HG02973 (cell line): ENCODE data around the gene ZRANB1.

Experiments used
- ATAC-seq: cut with Tn5 transposase; IDR thresholded peaks from one replicate; pipeline ENCODE4 v1.9.1; 2021; ENCODE audit warnings: moderate library complexity; ENCODE audit not compliant: unreplicated experiment

ZRANB1 gene

DNA sequence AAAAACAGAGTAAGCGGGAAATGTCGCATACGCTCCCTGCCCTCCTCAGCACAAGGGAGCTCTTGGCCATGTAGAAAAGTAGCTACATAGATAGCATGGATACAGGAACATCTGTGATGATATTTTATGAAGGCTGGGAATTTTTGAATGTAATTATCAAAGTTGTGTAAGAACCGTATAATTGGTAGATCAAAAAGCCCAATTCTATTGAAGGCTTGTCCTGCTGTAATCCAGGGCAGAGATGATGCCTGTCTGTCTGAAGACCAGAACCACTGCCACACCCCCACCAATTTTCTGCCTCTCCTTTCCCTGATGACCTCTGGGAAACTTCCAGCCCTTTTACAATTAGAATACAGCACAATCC is 51.4 kb downstream of the ZRANB1 start:
- ATAC-seq: no peak

DNA sequence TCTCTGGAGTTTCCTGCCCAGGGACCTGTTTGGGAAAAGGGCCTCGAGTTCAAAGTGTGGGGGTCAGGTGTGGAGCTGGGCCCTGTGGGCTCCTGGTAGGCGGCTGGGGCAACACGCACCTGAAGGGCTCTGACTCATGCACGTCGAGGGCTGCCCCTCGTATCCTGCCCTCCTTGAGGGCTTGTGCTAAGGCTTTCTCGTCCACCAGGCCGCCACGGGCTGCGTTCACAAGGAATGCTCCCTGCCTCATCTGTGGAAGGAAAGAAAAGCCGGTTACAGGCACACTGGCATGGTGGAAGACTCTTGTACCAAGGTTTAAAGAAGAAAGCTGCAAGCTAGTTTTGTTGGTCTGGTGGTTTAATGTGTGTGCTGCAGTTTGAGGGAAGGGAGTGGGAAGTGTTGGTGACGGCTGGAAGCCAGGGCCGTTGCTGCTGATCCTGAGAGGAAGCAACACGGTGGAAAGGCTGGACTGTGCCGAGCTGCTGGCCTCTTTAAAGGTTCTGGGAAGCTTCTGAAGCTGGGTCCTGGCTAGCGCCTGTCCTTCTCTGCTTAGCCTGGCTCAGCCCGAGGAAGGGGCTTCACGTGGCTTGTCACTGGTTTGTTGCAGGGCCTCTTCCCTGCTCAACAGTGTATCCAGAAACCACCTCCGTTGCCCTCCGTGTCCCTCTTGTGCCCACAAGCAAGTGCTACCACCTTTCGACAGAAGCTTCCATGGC is 52.0 kb downstream of the ZRANB1 start:
- ATAC-seq: no peak

DNA sequence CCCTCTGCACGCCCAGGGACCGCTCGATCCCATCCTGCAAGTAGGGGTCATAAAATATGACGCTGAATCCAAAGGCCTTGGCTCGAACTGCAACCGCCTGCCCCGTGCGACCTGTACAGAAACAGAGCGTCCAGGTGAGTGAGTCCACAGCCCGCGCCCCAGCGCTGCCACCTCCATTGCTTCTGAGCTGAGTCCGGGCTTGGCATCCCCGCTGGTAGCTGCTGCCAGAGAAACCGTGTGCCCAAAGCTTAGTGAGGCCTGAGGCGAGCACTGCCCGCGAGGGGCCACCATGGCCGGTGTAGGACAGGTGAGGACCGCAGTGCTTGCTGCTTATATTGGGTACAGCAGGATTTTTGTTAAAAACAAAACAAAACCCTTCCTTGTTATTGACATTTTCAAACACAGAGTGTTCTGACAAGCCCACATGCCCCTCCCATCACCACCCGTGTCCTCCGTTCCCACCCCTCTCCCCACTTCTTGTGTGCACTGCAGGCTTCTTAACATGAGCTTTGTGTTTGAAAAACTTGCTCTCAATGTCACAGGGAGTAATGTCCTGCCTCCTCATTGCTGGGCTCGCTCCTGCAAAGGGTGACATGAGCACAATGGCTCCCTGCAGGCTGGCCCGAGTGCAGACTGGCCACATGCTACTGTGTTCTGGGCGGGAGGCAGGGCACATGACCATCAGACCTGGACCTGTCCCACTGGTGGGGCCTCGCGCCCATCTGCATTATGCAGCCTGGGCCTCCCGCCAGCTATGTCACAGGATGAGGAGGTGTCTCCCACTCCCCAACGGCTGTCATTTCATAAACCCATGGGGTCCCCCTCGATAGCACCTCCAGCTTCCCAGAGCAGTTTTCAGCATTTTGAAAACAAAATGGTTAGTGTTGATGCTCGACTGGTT is 52.9 kb downstream of the ZRANB1 start:
- ATAC-seq: no peak

DNA sequence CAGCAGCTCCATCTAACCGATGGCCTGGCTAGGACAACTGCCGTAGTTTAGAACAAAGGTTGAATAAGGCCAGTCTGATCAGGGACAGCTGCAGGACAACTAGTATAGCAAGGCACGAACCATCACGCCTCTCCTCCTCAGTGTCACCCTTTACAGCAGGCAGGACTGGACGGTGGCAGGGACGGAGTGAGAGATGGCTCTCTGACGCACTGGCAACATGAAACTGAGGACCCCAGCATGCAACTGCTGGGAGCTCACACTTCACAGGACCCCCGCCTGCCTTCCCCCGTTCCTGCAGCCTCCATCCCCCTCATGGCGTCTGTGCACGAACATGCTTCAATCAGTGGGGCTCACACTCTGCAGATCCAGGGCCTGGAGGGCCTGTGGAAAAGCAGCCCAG is 53.7 kb downstream of the ZRANB1 start:
- ATAC-seq: no peak

DNA sequence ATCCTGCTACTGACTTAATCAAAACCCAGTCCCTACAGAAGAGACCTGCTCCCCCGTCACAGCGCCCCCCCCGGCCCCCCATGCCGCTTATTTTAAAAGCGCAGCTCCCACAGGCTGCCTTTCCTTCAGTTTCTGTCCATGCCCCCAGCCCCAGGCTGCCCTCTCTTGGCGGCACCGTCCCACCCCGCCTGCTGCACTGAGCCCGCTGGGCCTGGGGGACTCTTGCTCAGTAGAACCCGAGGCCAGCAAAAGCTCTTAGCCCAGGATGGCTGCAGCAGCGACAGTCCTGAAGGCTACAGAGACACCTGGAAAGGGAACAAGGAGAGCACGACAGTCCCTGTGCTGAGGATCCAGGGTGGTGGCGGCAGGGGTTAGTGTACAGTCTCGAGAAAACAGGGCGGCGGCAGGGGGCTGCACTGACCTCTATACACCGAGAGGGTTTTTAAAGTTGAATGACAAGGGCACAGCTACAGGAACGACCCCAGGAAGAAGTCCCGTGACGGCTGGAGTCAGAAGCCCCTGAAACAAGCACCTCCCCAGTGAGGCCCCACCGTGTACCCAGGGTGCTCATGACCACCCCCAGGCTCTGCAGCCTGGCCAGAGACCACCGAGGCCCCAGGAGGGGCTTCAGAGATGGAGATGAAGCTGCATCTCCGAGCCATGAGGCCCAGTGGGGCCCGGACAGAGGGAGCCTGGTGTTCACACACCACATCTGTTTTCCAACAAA is 54.4 kb downstream of the ZRANB1 start:
- ATAC-seq: no peak

DNA sequence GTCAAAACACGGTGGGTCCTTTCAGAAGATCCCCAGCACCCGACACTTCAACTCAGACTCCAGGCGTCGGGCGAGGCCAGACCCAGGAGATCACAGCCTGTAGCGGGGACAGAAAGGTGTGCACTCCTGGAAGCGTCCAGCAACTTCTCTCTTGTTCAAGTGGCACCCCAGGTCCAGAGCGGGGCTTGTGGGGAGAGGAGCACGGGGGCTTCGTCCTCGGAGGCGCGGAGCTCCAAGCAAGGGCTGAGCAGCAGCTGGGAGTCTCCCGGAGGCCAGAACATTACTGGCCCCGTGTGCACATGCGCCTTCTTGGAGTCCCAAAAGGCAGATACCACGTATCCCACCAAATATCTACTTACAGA is 54.9 kb downstream of the ZRANB1 start:
- no peak for ATAC-seq

DNA sequence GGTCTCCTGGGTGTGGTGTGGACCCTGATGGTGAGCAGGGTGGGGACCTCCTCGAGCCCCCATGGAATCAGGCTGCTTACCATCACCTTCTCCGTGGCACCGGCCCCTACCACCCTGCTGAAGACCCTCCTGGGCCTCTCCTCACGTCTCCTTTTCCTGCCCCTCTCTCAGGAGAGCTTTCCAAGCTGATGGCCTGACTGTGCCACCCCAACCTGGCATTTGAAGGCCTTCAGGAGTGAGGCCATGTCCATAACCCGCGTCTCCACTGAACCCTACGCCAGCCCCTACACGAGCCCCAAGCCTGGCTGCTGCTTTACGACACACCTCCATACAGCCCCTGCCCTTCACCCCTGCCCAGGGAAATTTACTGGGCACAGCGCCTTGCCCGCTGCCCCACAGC is 55.4 kb downstream of the ZRANB1 start:
- no peak for ATAC-seq

DNA sequence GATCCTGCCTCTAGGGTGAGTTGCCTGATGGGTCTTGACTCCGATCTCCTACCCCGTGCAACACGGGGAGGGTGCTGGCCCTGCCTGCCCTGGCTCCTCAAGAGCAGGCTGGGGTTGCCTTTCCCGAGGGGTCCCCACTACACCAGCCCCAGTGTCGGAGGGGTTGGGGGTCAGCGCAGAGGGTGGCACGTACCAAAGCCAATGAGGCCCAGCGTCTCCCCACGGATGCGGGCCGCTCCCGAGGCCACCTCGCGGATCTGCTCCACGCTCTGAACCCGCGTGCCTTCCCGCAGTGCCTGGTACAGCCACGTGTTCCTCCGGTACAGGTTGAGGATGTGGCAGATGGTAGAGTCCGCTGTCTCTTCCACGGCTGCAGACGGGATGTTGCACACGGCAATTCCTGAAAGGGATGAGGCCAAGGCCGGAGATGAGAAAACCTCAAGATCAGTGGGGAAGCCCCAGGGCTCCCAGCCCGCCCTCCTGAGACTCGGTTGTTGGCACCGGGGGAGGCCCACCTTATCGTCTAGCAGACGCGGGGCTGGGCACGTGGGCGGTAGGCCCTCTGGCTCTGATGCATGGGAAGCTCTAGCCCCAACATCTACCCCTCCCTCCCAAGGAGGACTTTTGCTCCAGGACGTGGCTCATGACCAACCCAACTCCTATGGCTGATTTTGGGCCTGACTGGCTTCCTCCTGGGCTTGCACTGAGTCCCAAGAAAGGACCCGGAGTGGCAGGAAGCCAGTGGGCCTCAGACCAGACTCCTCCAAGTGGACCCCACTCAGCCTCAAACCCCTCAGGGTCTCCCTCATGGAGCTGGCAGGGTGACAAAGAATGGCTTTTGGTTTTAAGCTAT is 56.1 kb downstream of the ZRANB1 start:
- ATAC-seq: no peak

DNA sequence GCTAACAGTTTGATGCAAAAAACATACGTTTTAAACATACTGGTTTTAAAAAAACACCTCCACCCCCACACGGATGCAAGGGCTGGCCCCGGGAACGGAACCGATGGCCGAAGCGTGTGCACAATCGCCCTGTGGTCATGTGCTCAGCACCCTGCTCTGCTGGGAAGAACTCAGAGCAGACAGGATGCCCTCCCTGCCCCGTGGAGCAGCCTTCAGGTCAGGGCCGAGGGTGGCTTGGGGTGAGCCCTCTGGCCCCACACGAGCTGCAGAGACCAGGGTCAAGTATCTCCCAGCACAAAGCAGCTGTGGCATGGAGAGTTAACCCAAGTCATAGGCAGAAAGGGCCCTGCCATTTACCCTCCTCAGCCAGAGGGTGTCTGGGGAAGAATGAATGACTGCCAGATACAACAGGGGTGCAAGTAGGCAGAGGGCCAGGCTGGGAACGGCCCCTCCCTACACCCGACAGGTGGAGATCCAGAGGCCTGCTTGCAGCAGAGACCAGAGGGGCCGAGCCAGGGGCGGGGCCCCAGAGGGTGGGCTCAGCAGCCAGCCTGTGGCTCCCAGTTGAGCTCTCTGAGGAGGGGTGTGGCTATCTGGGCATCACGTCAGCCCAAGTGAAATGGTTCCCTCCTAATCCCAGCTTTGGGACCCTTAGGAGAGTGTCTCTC is 56.8 kb downstream of the ZRANB1 start:
- no peak for ATAC-seq

DNA sequence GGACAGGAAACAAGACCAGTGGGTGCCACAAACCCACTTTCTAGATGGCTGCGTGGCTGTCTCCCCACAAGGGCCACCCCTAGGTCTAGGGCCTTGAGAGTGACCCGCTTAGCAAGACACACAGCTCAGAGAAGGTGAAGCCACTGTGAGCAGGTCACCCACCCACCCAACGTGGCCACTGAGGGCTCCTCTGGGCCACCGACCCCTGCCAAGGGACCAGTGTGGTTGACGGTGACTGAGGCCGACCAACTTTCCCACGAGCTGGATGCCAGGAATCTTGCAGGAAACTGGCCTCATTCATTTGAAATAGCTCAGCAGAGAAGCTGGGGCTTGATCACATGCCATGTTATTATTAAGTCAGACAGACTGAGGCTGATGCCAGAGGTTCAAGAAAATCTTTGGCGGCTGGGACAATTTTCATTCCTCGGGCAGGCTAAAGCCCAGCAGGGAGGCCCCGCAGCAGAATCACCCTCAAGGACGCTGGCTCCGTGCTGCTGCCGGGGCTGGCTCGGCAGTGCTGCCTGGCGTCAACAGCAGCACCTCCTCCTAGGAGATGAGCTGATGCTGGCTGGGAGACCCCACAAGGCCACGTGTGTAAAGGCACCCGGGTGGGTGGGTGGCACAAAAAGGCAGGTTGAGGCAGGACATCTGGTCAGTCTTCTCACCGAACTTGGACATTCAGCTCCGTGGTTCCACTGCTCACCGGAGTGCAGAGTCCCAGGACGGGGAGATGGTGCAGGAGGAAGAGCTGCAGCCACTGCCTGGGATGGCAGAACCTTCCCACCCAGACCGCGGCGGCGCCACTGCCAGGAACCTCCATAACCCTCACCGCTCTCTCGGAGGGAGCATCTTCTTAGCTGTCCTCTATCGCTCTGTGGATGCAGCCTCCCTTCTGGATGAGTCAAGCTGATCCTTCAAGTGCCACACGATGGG is 57.8 kb downstream of the ZRANB1 start:
- no peak for ATAC-seq

DNA sequence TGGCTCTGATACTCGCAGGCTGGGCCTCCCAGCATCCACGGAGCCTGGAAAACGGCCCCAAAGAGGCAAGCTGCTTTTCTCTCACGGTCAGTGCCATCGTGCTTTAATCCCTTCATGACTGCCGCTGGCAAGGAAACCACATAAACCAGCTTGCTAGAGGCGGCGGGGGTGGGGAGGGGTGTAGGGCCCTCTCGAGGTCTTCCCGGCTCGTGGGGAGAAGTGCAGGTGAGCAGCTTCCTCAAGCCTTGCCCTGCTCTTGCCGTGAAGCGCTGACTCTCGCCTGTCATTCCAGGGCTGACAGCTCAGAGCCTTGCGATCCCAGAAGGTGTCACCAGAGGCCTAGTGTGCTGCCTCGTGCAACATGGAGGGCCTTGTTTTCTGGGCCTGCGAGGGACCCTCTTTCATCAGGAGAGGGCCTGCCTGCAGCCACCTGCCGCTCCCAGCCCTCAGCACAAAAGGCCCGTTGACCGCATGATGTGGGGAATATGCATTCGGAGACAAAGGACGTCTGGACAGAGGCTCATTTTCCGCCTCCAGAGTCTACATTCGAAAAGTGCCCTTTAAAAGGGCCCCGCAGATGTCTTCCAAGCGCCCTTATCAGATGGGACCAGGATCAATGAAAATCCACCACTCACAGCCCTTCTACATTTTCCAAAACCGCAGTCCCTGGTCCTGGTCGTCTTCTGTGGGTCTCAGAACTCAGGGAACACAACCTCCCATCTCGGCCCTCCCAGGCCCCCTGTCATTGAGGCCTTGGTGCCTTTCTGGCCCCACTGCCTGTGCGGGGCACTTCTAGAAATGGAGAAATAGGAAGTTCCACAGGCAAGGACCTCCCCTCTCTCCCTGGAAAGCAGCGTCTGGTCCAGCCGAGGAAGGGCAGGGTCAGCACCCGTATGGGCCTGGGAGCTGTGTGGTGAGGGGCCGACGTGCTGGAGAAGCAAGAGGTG is 58.7 kb downstream of the ZRANB1 start:
- no peak for ATAC-seq

DNA sequence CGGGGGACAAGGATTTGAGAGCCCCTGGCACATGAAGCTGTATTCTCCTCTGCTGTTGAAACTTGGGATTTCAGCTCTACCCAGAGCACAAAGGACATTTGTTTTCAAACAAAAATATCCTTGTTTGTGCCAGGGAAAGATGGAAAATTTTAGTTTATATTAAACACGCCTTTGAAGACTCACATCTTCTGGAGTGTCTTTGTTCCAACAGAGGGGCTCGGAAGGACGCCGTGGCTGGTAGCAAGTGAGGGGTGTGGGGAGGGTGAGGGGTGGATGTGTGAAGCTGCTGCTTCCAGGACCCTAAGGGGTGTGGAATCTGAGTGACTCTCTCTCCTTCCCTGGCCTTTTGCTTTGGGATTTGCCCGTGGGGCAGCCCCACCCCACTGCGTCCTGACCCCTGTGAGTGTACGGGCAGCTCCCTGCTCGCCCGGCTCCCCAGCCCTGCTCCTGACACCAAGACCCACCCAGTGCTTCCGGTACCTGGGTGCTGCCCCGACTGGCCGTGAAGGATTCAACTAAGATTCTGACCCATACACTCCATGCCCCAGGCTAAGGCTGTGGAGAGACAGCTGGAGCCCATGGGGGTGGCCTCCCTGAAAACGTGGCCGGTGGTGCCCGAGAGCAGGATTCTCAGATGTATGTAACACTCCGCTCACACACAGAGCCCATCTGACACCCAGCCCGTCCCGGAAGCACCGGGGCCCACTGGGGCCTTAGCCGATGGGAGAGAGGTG is 59.6 kb downstream of the ZRANB1 start:
- ATAC-seq: no peak

DNA sequence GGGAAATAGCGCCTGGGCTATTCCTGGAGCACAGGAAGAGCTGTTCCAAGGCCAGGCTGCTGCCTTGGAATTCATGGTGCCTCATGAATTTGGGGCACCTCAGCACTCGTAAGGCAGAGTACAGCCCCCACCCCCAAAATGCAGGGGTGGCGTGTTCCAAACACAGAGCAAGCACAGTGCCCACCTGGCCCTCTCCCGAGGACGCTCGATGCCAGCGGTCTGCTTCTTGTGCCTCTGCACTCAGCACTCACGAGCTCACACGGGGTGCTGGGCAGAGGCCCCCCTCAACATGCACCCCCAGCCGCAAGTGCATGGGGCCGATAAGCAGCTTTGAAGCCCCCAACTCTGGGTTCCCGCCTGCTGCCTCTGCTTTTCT is 60.1 kb downstream of the ZRANB1 start:
- ATAC-seq: no peak

DNA sequence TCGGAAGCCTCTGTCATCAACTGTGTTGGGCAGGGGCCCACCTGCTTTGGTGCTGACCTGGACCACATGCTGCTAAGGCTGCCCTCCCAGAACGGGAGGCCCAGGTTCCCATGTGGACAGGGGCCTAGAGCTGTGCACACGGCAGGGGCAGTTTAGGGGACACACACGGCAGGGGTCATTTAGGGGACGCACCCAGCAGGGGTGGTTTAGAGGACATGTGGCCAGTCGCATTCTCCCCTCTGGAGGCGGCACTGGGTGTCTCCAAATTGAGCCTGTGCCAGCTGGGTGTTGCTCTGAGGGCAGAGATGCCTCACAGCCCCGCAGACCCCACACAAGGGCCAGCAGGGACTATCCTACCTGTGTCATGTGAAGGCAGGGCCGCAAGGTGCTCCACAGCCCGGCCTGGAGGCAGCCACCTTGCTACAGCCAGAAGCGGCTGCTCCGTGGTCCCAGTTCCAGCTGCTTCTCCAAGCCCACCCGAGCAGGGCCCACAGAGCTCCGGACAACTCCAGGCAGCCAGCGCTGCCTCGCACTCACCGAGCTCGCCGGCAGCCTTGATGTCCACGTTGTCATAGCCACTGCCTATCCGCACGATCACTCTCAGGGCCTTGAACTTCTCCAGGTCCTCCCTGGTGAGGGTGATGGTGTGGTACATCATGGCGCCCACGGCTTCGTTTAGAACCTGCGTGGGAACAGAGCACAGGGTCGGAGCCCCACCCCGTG is 60.7 kb downstream of the ZRANB1 start:
- no peak for ATAC-seq

DNA sequence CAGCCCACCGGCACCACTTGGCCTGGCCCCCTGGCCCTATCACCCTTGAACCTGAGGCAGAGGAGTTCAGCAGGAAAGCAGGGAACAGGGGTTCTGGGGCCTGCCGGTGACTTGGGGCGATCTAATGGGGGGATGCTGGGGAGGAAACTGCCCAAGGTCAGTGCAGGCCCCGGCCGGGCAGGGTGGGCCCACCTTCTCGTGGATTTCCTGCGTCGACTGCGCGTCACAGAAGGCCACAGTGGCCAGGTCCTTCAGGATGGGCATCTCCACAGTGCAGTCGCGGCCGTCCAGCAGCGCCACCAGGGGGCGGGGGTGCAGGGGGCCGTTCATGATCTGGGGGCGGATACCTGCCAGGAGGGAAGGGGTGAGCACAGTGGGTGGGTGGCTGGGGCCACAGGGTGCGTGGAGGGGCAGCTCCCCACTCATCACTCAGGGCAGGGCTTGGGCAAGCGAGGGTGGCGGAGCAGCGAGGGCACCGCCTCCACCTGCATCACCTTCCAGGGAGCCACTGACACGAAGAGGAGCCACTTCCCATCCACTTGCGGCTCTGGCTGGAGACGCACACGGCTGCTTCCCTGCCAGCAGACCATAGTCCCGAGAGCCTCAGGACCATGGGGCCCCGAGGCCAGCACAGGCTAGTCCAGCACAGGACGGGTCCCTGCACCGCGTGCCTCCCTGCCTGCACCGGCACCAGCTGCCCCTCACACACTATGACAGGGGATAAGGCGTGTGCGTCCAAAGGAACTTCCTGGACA is 61.4 kb downstream of the ZRANB1 start:
- ATAC-seq: no peak

DNA sequence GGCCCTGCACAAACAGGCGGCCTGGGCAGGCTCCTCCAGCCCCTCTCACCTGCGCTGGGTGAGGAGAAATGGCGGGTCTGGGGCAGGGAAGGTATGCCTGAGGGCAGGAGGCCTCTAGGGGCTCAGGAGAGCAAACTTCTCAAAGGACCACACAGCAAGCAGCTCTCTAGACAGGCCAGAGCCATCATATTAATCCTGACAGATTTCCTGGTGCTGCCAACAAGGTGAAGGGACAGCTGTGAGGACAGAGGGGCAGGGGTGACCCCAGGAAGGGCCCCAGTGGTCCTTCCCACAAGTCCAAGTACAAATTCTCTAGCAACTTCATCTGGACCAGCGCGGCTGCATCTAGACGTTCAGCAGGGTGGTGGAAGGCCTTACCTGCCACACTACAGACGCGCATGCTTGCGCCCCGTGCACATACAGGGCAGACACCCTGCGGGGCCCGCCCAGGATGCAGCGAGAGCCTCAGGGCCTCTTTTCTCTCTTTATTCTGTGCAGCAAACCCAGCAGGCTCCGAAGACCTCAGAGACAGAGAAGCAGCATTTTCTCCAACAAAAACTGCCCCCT is 62.1 kb downstream of the ZRANB1 start:
- no peak for ATAC-seq
